GM23248 (cell line): ENCODE data around the gene PCGF2. TPM values are rescaled to one million over a fixed set of nuclear protein-coding genes. Genes with fewer than 3 reads are reported as not detected.

Experiments
- DNase-seq: peaks from one replicate; pipeline ENCODE4 v3.0.0-alpha.2; 2015
- H2AFZ ChIP-seq: fragments of 200-600 bp; sonication (generic); 2 replicates; pipeline ENCODE4 v1.6.1; 2016; ENCODE audit warnings: antibody characterized with exemption
- H3F3A ChIP-seq: fragments of 200-600 bp; sonication (generic); 2 replicates; pipeline ENCODE4 v1.6.1; 2016; ENCODE audit warnings: mild to moderate bottlenecking, antibody characterized with exemption, mixed run types; ENCODE audit not compliant: insufficient read depth
- H3K27ac ChIP-seq: fragments of 200-600 bp; sonication (generic); 2 replicates; pipeline ENCODE4 v1.5.1; 2016; ENCODE audit warnings: mild to moderate bottlenecking
- H3K27me3 ChIP-seq: fragments of 200-600 bp; sonication (generic); replicated peaks from 2 replicates; pipeline ENCODE4 v1.6.1; 2016; ENCODE audit warnings: mild to moderate bottlenecking; ENCODE audit not compliant: insufficient read depth
- H3K36me3 ChIP-seq: fragments of 200-600 bp; sonication (generic); 2 replicates; pipeline ENCODE4 v1.6.1; 2016; ENCODE audit warnings: low read depth, mild to moderate bottlenecking
- H3K4me1 ChIP-seq: fragments of 200-600 bp; sonication (generic); 2 replicates; pipeline ENCODE4 v1.6.1; 2016; ENCODE audit warnings: mild to moderate bottlenecking; ENCODE audit not compliant: insufficient read depth
- H3K4me2 ChIP-seq: fragments of 200-600 bp; sonication (generic); one replicate; pipeline ENCODE4 v1.6.1; 2016; ENCODE audit warnings: mild to moderate bottlenecking; ENCODE audit not compliant: unreplicated experiment
- H3K4me3 ChIP-seq: fragments of 200-600 bp; sonication (generic); 2 replicates; pipeline ENCODE4 v1.5.1; 2016; ENCODE audit warnings: mild to moderate bottlenecking
- H3K79me2 ChIP-seq: fragments of 200-600 bp; sonication (generic); 2 replicates; pipeline ENCODE4 v1.6.1; 2016; ENCODE audit warnings: mild to moderate bottlenecking; ENCODE audit not compliant: insufficient read depth
- H3K9ac ChIP-seq: fragments of 200-600 bp; sonication (generic); 2 replicates; pipeline ENCODE4 v1.6.1; 2016; ENCODE audit warnings: mild to moderate bottlenecking
- H3K9me2 ChIP-seq: fragments of 200-600 bp; sonication (generic); 2 replicates; pipeline ENCODE4 v1.6.1; 2016; ENCODE audit warnings: mixed run types, mild to moderate bottlenecking, moderate library complexity; ENCODE audit not compliant: insufficient read depth
- H3K9me3 ChIP-seq: fragments of 200-600 bp; sonication (generic); one replicate; pipeline ENCODE4 v1.6.1; 2017; ENCODE audit warnings: low read depth
- H4K20me1 ChIP-seq: fragments of 200-600 bp; sonication (generic); 2 replicates; pipeline ENCODE4 v1.6.0; 2016; ENCODE audit not compliant: insufficient read depth
- EZH2 ChIP-seq: fragments of 200-600 bp; sonication (generic); IDR thresholded peaks from 2 replicates; pipeline ENCODE4 v1.6.1; 2018; ENCODE audit warnings: antibody characterized with exemption, mild to moderate bottlenecking; ENCODE audit not compliant: insufficient read depth, poor library complexity, severe bottlenecking
- EZH2phosphoT487 ChIP-seq: fragments of 200-600 bp; sonication (generic); IDR thresholded peaks from 2 replicates; pipeline ENCODE4 v1.6.1; 2018; ENCODE audit warnings: antibody characterized with exemption, moderate library complexity, mild to moderate bottlenecking, low read depth; ENCODE audit not compliant: insufficient read depth
- WGBS, 2 experiments: methylation state at CpG; one replicate each; pipeline ENCODE4 v1.1.6; 2015 to 2017; ENCODE audit warnings: low lambda C conversion rate in 2 of 2, low coverage in 1 of 2; ENCODE audit errors: missing lambda C conversion rate in 2 of 2; 5-methylcytosine and 5-hydroxymethylcytosine counted together
- in situ Hi-C: fragments of 300-500 bp; cut with MboI; formaldehyde crosslinking; loops from 2 replicates; pipeline ENCODE4 v1.15.0; 2020
- polyA plus RNA-seq: library from polyadenylated mRNA; unstranded; fragments of >200 nt; fragmentation: Nextera tagmentation; extraction: Ambion mirVana; gene quantifications from 2 replicates; pipeline ENCODE4 v1.2.1, GENCODE V29; 2016
- total RNA-seq: library from RNA; depleted of rRNA; stranded (reverse); fragments of >200 nt; shearing (Covaris generic); gene quantifications from 2 replicates; pipeline ENCODE4 v1.2.3, GENCODE V29; 2014

PCGF2 gene
- total and polyA plus RNA-seq, 2 experiments from 2014 or later = 3.8 to 4.6 TPM

- no peak overlapping the region for H3K4me3 ChIP-seq
- no peak overlapping the region for H3K27ac ChIP-seq
- peaks cover 12% of the 10 kb centered on the region for H3K4me1 ChIP-seq
- DNase-seq = no peak
- no peaks in the 10 kb centered on the region for H4K20me1 ChIP-seq
- H3F3A ChIP-seq = peaks cover 14% of the 10 kb centered on the region; the same call in 1 of the 2 replicates
- H3K9me3 ChIP-seq = no peaks in the 10 kb centered on the region
- no peak overlapping the region for H3K9ac ChIP-seq
- no peak overlapping the region for H3K4me2 ChIP-seq
- TF ChIP-seq EZH2 = no peak
- TF ChIP-seq EZH2phosphoT487 = no peak
- peaks cover 75% of the 10 kb centered on the region for H3K79me2 ChIP-seq
- no peaks in the 10 kb centered on the region for H3K9me2 ChIP-seq
- 95 to 96% methylated on average over 4 of the region's 4 CpGs for WGBS, 2 experiments
- peaks cover 9% of the 10 kb centered on the region; the same call in 1 of the 2 replicates for H3K36me3 ChIP-seq
- H2AFZ ChIP-seq = no peak overlapping the region
- no peaks in the 10 kb centered on the region for H3K27me3 ChIP-seq
- in situ Hi-C loops = no loop called here
These were observed 7.3 kb downstream of the PCGF2 start for GRCh38 chr17:38740806-38741205.

GRCh38 chr17:38740044-38740443 is 8.1 kb downstream of the PCGF2 start:
- no peak for DNase-seq
- TF ChIP-seq EZH2 = no peak
- TF ChIP-seq EZH2phosphoT487 = no peak
- no peak overlapping the region for H2AFZ ChIP-seq
- H3K27ac ChIP-seq = no peak overlapping the region
- peaks cover 20% of the 10 kb centered on the region; the same call in 1 of the 2 replicates for H3F3A ChIP-seq
- H3K27me3 ChIP-seq = no peaks in the 10 kb centered on the region
- H3K79me2 ChIP-seq = peaks cover 67% of the 10 kb centered on the region
- no peak overlapping the region for H3K4me2 ChIP-seq
- peaks cover 9% of the 10 kb centered on the region; the same call in 1 of the 2 replicates for H3K36me3 ChIP-seq
- WGBS, 2 experiments = 96% methylated on average over 15 to 19 of the region's 19 CpGs
- no peaks in the 10 kb centered on the region for H3K9me3 ChIP-seq
- no peak overlapping the region for H3K9ac ChIP-seq
- H3K4me3 ChIP-seq = no peak overlapping the region
- H4K20me1 ChIP-seq = no peaks in the 10 kb centered on the region
- peaks cover 15% of the 10 kb centered on the region for H3K4me1 ChIP-seq
- H3K9me2 ChIP-seq = no peaks in the 10 kb centered on the region
- in situ Hi-C loops = no loop called here

GRCh38 chr17:38739305-38739704 is 8.8 kb downstream of the PCGF2 start:
- in situ Hi-C loops = no loop called here
- H3K9me3 ChIP-seq = no peaks in the 10 kb centered on the region
- H3K79me2 ChIP-seq = peaks cover 60% of the 10 kb centered on the region
- H3K4me2 ChIP-seq = no peak overlapping the region
- no peak overlapping the region for H3K27ac ChIP-seq
- no peak overlapping the region for H3K4me3 ChIP-seq
- H3K36me3 ChIP-seq = peaks cover 9% of the 10 kb centered on the region; the same call in 1 of the 2 replicates
- no peaks in the 10 kb centered on the region for H3K9me2 ChIP-seq
- H3F3A ChIP-seq = peaks cover 24% of the 10 kb centered on the region; the same call in 1 of the 2 replicates
- TF ChIP-seq EZH2 = no peak
- TF ChIP-seq EZH2phosphoT487 = no peak
- no peaks in the 10 kb centered on the region for H3K27me3 ChIP-seq
- 96% methylated on average over 14 of the region's 14 CpGs for WGBS, 2 experiments
- DNase-seq = no peak
- peaks cover 15% of the 10 kb centered on the region for H3K4me1 ChIP-seq
- H2AFZ ChIP-seq = no peak overlapping the region
- no peaks in the 10 kb centered on the region for H4K20me1 ChIP-seq
- H3K9ac ChIP-seq = no peak overlapping the region

- no peak overlapping the region for H3K9ac ChIP-seq
- no peak for TF ChIP-seq EZH2
- no peak for TF ChIP-seq EZH2phosphoT487
- no peak for DNase-seq
- no peak overlapping the region for H3K27ac ChIP-seq
- WGBS, 2 experiments = 98% methylated on average over 16 of the region's 16 CpGs
- no peak overlapping the region for H3K4me3 ChIP-seq
- H3K4me1 ChIP-seq = peaks cover 15% of the 10 kb centered on the region
- H3F3A ChIP-seq = peaks cover 29% of the 10 kb centered on the region; the same call in 1 of the 2 replicates
- no peaks in the 10 kb centered on the region for H3K27me3 ChIP-seq
- no peaks in the 10 kb centered on the region for H4K20me1 ChIP-seq
- no peak overlapping the region for H2AFZ ChIP-seq
- H3K9me3 ChIP-seq = no peaks in the 10 kb centered on the region
- H3K4me2 ChIP-seq = no peak overlapping the region
- peaks cover 54% of the 10 kb centered on the region for H3K79me2 ChIP-seq
- H3K36me3 ChIP-seq = peaks cover 9% of the 10 kb centered on the region; the same call in 1 of the 2 replicates
- in situ Hi-C loops = no loop called here
- no peaks in the 10 kb centered on the region for H3K9me2 ChIP-seq
These were observed 9.4 kb downstream of the PCGF2 start for GRCh38 chr17:38738686-38739085.
